ENCODE data around the gene CACNA1B.

GRCh38 chr9:137975527-137975913, 97.9 kb downstream of the CACNA1B start:
- no peak for TF ChIP-seq POLR2A (IDR thresholded peaks at IDR 0.05)
- TF ChIP-seq CTCF (IDR thresholded peaks at IDR 0.05) = no peak
- TF ChIP-seq EP300 (IDR thresholded peaks at IDR 0.05) = no peak
